DND-41 (cell line): ENCODE results near the gene PRODH2.

Source experiments
- EZH2 ChIP-seq: IDR thresholded peaks from 3 replicates; pipeline ENCODE4 v1.6.1; 2012; ENCODE audit warnings: borderline replicate concordance, low read depth, mild to moderate bottlenecking, moderate library complexity, low read length, inconsistent platforms; ENCODE audit not compliant: severe bottlenecking
- TF ChIP-seq, protein P1 (sequence below): IDR thresholded peaks from 2 replicates; pipeline ENCODE4 v1.5.1; 2012; ENCODE audit warnings: borderline replicate concordance, low read length, moderate library complexity, mild to moderate bottlenecking; ENCODE audit not compliant: poor library complexity, severe bottlenecking; ENCODE audit errors: extremely low read depth

DNA sequence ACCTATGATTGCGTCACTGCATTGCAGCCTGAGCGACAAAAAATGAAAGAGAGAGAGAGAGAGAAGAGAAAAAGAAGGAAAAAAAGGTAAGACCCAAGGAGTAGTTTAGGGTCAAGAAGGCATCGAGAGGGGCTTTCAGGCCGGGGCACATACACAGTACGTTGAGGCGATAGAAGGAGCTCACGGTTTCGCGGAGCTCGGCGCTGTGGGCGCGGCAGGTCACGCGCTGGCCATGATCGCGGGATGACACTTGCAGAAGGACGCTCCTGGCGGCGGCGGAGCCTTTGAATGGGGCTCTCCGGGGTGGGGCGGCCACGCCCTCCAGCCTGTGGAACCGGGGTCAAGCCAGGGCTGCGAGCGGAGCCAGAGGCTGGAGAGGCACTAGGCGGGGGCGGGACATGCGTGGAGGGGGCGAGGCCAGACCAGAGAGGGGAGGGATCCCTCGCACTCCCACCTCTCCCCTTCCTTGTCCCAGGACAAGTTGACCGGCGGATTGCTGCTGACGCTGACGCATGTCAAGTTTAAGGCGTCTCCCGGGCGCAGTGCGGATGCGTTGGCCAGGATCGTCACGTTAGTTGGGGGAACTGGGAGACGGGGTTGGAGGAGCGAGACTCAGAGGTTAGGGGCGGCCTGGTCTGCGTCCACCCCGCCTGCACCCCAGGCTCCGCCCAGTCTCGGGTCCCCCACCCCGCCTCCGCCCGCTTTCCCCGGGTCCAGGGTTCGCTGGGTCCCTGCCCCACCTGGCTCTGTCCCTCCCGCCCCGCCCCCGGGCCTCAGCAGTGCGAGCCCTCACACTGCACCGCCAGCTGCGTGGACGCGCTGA, 32.8 kb upstream of the PRODH2 start:
- TF ChIP-seq, protein P1, sequence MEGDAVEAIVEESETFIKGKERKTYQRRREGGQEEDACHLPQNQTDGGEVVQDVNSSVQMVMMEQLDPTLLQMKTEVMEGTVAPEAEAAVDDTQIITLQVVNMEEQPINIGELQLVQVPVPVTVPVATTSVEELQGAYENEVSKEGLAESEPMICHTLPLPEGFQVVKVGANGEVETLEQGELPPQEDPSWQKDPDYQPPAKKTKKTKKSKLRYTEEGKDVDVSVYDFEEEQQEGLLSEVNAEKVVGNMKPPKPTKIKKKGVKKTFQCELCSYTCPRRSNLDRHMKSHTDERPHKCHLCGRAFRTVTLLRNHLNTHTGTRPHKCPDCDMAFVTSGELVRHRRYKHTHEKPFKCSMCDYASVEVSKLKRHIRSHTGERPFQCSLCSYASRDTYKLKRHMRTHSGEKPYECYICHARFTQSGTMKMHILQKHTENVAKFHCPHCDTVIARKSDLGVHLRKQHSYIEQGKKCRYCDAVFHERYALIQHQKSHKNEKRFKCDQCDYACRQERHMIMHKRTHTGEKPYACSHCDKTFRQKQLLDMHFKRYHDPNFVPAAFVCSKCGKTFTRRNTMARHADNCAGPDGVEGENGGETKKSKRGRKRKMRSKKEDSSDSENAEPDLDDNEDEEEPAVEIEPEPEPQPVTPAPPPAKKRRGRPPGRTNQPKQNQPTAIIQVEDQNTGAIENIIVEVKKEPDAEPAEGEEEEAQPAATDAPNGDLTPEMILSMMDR, result no peak
- no peak for TF ChIP-seq EZH2
